ENCODE results near the gene IL4. TPM values are rescaled to one million over a fixed set of nuclear protein-coding genes. Genes with fewer than 3 reads are reported as not detected.

Gene IL4
- total and polyA plus RNA-seq, 2 of the 13 experiments (the other 11 are each of a cell fraction or from before 2014, with no cell fraction given) = not detected

DNA sequence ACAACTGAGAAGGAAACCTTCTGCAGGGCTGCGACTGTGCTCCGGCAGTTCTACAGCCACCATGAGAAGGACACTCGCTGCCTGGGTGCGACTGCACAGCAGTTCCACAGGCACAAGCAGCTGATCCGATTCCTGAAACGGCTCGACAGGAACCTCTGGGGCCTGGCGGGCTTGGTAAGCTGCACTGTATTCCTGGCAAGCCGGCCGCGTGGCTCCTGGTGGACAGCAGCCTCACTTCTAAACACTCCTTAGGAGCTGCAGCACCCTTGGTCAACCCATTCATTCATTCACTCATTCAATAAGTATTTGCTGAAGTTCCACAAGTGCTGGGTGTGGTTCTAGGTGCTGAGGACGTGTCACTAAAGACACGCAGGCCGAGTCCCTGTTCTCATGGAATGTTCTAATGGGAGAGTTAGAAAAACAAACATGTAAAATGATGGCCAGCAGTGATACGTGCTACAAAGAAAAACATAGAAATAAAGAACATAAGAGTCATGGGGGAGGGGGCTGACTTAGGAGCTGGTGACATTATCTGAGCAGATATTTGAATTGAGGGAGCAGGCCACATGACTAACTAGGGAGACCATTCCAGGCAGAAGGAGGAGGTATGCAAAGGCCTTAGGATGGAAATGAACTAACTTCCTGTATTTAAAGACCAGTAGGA lies 6.1 kb downstream of the IL4 start (continued):
- TF ChIP-seq SNRNP70 (IDR thresholded peaks at IDR 0.05; ENCODE audit: low read depth, low read length) (no peak), HOXA5 (CRISPR knock-in tag; IDR thresholded peaks at IDR 0.05) (no peak), FLYWCH1 (CRISPR knock-in tag; IDR thresholded peaks at IDR 0.05) (no peak), ZNF432 (CRISPR knock-in tag; IDR thresholded peaks at IDR 0.05; ENCODE audit: borderline replicate concordance) (no peak), ZNF678 (CRISPR knock-in tag; IDR thresholded peaks at IDR 0.05) (no peak), ZNF556 (CRISPR knock-in tag; IDR thresholded peaks at IDR 0.05; ENCODE audit: borderline replicate concordance) (no peak), ZKSCAN8 (CRISPR knock-in tag; IDR thresholded peaks at IDR 0.05; ENCODE audit: borderline replicate concordance) (no peak), SETDB1 (CRISPR knock-in tag; IDR thresholded peaks at IDR 0.05; ENCODE audit: borderline replicate concordance) (no peak)

DNA sequence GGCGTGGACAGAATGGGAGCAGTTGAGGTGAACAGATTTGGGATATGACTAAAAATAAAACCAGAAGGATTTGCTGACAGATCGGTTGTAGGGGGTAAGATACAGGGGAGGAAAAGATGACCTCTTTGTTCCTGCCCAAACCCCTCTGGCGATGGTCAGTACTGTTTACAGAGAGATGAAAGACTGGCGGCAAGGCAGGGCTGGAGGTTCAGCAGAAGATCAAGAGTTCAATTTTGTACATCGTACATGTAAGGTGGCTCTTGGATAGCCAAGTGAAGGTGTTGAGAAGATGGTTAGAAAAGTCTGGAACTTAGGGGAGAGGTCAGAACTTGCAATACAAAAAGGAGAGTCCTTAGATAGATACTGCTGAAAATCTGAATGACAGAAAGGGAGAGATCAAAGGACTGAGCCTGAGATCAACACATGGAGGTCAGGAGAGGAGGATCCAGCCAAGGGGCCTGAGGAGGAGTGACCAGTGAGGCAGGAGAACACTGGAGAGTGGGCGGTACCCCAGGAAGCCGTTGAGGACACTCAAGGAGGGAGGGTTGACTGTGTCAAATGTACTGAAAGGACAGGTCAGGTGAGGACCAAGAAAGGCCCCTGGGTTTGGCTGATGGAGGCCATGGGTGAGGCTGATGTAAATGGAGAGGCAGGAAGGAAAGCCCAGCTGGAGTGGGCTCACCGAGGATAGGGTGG lies 7.1 kb downstream of the IL4 start:
- H3K27ac ChIP-seq (ENCODE audit: extremely low read length, insufficient read depth, low read length) = no peak overlapping the region
- H3K9me3 ChIP-seq (ENCODE audit: low read length) = no peaks in the 10 kb centered on the region
- peaks cover 21% of the 10 kb centered on the region for H3K4me1 ChIP-seq (ENCODE audit: insufficient read depth, low read length)
- peak; percentile 50 for ATAC-seq
- peaks cover 0 to under 1% of the 10 kb centered on the region in 2 experiments; a peak in 1 of 5 replicates for H3K27me3 ChIP-seq (ENCODE audit: control insufficient read depth in 1 of 2, insufficient read depth in 2 of 2, low read length in 2 of 2)
- WGBS (ENCODE audit: low lambda C conversion rate) = 41% methylated on average over 8 of the region's 8 CpGs
- TF ChIP-seq TCF7 (IDR thresholded peaks at IDR 0.05; ENCODE audit: low read depth) (peak; percentile 48), ZNF383 (CRISPR knock-in tag; IDR thresholded peaks at IDR 0.05; ENCODE audit: borderline replicate concordance) (no peak), RARA (CRISPR knock-in tag; IDR thresholded peaks at IDR 0.05) (0 out of 2 replicates have a peak, but pooled peaks have one; percentile 10)
- no peaks in the 10 kb centered on the region for H4K20me1 ChIP-seq (ENCODE audit: insufficient read depth, low read length)
- no peaks in the 10 kb centered on the region for H3K36me3 ChIP-seq (replicated peaks in 1 of 2; ENCODE audit: control insufficient read depth in 1 of 2, insufficient read depth in 2 of 2, low read length in 2 of 2)
- H3K4me2 ChIP-seq (ENCODE audit: low read depth, low read length) = no peak overlapping the region
- in situ Hi-C loops (cut with HindIII; ENCODE audit: extremely low pct_ligation_motif_present, low pct_unique_long_range_greater_than_20kb) = no loop called here
- ChIA-PET CTCF (ENCODE audit: low intra/inter-chr PET ratio, low total read pairs) (no interaction called here), POLR2A (no interaction called here)
- DNase-seq (ENCODE audit: low spot score) = no peak
- peak; percentile 54 for FAIRE-seq
- no peak overlapping the region for H3K4me3 ChIP-seq (replicated peaks in 1 of 3; ENCODE audit: insufficient read depth in 1 of 3, low read depth in 2 of 3, low read length in 3 of 3)
- intact Hi-C loops (cut with micrococcal nuclease; ENCODE audit: unreplicated experiment) = no loop called here
- no TSS peak for BruUV-seq (replicated peaks)
- H2AFZ ChIP-seq (ENCODE audit: low read length) = no peak overlapping the region
- no peaks in the 10 kb centered on the region for H3K79me2 ChIP-seq (ENCODE audit: insufficient read depth, low read length)
- no peak overlapping the region for H3K9ac ChIP-seq (ENCODE audit: insufficient read depth, low read depth, low read length)

Data from HepG2 (cell line).